HepG2 (cell line): ENCODE measurements around the gene LRP1B. TPM values are rescaled to one million over a fixed set of nuclear protein-coding genes. Genes with fewer than 3 reads are reported as not detected.
"Not testable (repeated sequence)": the region's sequence is repeated elsewhere in the genome, so short reads cannot be mapped to it uniquely, and the experiment has no call there.

Experiments used
- ATAC-seq: fragments of 200-7000 bp; cut with Tn5 transposase; 3 replicates; pipeline ENCODE4 v1.9.1; 2020; ENCODE audit warnings: mild to moderate bottlenecking, moderate library complexity
- BruUV-seq: library from RNA; stranded (reverse); fragments of 400-500 nt; replicated peaks from 2 replicates; lab custom pipeline; 2021; lab: Mats Ljungman, UMichigan
- CTCF ChIA-PET: fragments of 300-600 bp; formaldehyde crosslinking; extraction: SDS; loops from one replicate; lab custom pipeline; 2021; ENCODE audit warnings: low total read pairs, inconsistent platforms, low intra/inter-chr PET ratio; lab: Yijun Ruan, JAX
- POLR2A ChIA-PET: fragments of 350-600 bp; sonication (Branson Sonifier 250); formaldehyde crosslinking; loops from one replicate; lab custom pipeline; 2020; ENCODE audit warnings: antibody characterized with exemption, inconsistent platforms; lab: Yijun Ruan, JAX
- DNase-seq: peaks from one replicate; pipeline ENCODE4 v3.0.0-alpha.2; 2015; ENCODE audit warnings: low spot score
- FAIRE-seq: peaks from 3 replicates; lab custom pipeline; 2011; peaks lifted over from hg19 to GRCh38; lab: Jason Lieb, UNC
- H2AFZ ChIP-seq: one replicate; pipeline ENCODE4 v1.6.1; 2011; ENCODE audit warnings: low read length, inconsistent platforms
- H3K27ac ChIP-seq: fragments of 300-600 bp; 3 replicates; pipeline ENCODE4 v1.8.0; 2011; ENCODE audit warnings: mixed run types, mild to moderate bottlenecking, mixed read lengths, low read length, inconsistent platforms; ENCODE audit not compliant: insufficient read depth; ENCODE audit errors: extremely low read length
- H3K27me3 ChIP-seq, 2 experiments: fragments of 200-600 bp in 1 of 2; 2 replicates in 1 of 2; 3 replicates in 1 of 2; pipeline versions ENCODE4 v1.6.0 to v1.8.0; 2011; ENCODE audit warnings: low read length in 2 of 2, mild to moderate bottlenecking in 2 of 2, moderate library complexity in 2 of 2, inconsistent platforms in 1 of 2; ENCODE audit not compliant: insufficient read depth in 2 of 2, control insufficient read depth in 1 of 2
- H3K36me3 ChIP-seq, 2 experiments: fragments of 200-600 bp in 1 of 2; replicated peaks in 1 of 2; 2 replicates in 1 of 2; 3 replicates in 1 of 2; pipeline versions ENCODE4 v1.5.1 to v1.8.0; 2011; ENCODE audit warnings: low read length in 2 of 2, inconsistent platforms in 1 of 2; ENCODE audit not compliant: insufficient read depth in 2 of 2, control insufficient read depth in 1 of 2
- H3K4me1 ChIP-seq: 2 replicates; pipeline ENCODE4 v1.5.1; 2012; ENCODE audit warnings: low read length, inconsistent platforms; ENCODE audit not compliant: insufficient read depth
- H3K4me2 ChIP-seq: 2 replicates; pipeline ENCODE4 v1.6.0; 2011; ENCODE audit warnings: low read depth, low read length, inconsistent platforms
- H3K4me3 ChIP-seq, 3 experiments: fragments of 200-600 bp in 1 of 3; sonication (generic), shearing (Covaris generic) in 1 of 3; replicated peaks in 1 of 3; 2 replicates each; pipeline ENCODE4 v1.5.1; 2011 to 2016; ENCODE audit warnings: low read length in 3 of 3, inconsistent platforms in 2 of 3, low read depth in 2 of 3, mild to moderate bottlenecking in 2 of 3, control low read depth in 1 of 3, mixed read lengths in 1 of 3; ENCODE audit not compliant: insufficient read depth in 1 of 3
- H3K79me2 ChIP-seq: one replicate; pipeline ENCODE4 v1.6.1; 2011; ENCODE audit warnings: low read length, inconsistent platforms; ENCODE audit not compliant: insufficient read depth
- H3K9ac ChIP-seq: 2 replicates; pipeline ENCODE4 v1.6.0; 2011; ENCODE audit warnings: mild to moderate bottlenecking, low read depth, low read length, inconsistent platforms; ENCODE audit not compliant: insufficient read depth
- H3K9me3 ChIP-seq: 2 replicates; pipeline ENCODE4 v1.5.1; 2012; ENCODE audit warnings: mild to moderate bottlenecking, low read length
- H4K20me1 ChIP-seq: 2 replicates; pipeline ENCODE4 v1.6.0; 2011; ENCODE audit warnings: inconsistent platforms, mild to moderate bottlenecking, low read length, moderate library complexity; ENCODE audit not compliant: insufficient read depth
- HBP1 ChIP-seq: IDR thresholded peaks from 2 replicates; pipeline ENCODE4 v1.6.1; 2016; ENCODE audit warnings: low read depth, control low read depth
- HNF4A ChIP-seq: sonication (generic); formaldehyde crosslinking; IDR thresholded peaks from 2 replicates; pipeline ENCODE4 v1.4.0; 2020; ENCODE audit warnings: missing genetic modification reagents
- MNT ChIP-seq: fragments of 450-650 bp; IDR thresholded peaks from 2 replicates; pipeline ENCODE4 v1.6.1; 2016
- PHB2 ChIP-seq: fragments of 450-650 bp; IDR thresholded peaks from 2 replicates; pipeline ENCODE4 v1.6.1; 2018; ENCODE audit not compliant: partially characterized antibody
- PHF5A ChIP-seq: IDR thresholded peaks from one replicate; pipeline ENCODE4 v1.6.1; 2018; ENCODE audit warnings: low read depth, missing genetic modification reagents; ENCODE audit not compliant: unreplicated experiment
- SOX5 ChIP-seq: IDR thresholded peaks from 2 replicates; pipeline ENCODE4 v1.6.1; 2016; ENCODE audit warnings: borderline replicate concordance
- SP5 ChIP-seq: IDR thresholded peaks from 2 replicates; pipeline ENCODE4 v1.6.1; 2016; ENCODE audit warnings: low read depth, borderline replicate concordance
- SPEN ChIP-seq: sonication (generic); formaldehyde crosslinking; IDR thresholded peaks from 2 replicates; pipeline ENCODE4 v1.5.1; 2020; ENCODE audit warnings: low read depth, mild to moderate bottlenecking, missing genetic modification reagents
- TCF7 ChIP-seq: sonication (generic); IDR thresholded peaks from 2 replicates; pipeline ENCODE4 v1.6.1; 2016; ENCODE audit warnings: antibody characterized with exemption, low read depth
- ZFP41 ChIP-seq: sonication (generic); formaldehyde crosslinking; IDR thresholded peaks from 2 replicates; pipeline ENCODE4 v1.4.0; 2020; ENCODE audit warnings: mild to moderate bottlenecking, missing genetic modification reagents, borderline replicate concordance
- ZNF512B ChIP-seq: sonication (generic); formaldehyde crosslinking; IDR thresholded peaks from 2 replicates; pipeline ENCODE4 v1.5.1; 2020; ENCODE audit warnings: missing genetic modification reagents, mild to moderate bottlenecking, borderline replicate concordance
- ZNF570 ChIP-seq: sonication (generic); formaldehyde crosslinking; IDR thresholded peaks from 2 replicates; pipeline ENCODE4 v1.4.0; 2020; ENCODE audit warnings: mild to moderate bottlenecking, missing genetic modification reagents, borderline replicate concordance
- ZSCAN21 ChIP-seq: sonication (generic); formaldehyde crosslinking; IDR thresholded peaks from 2 replicates; pipeline ENCODE4 v1.8.0; 2022; ENCODE audit warnings: mild to moderate bottlenecking, missing genetic modification reagents, moderate library complexity, borderline replicate concordance
- WGBS: methylation state at CpG from one replicate; pipeline ENCODE4 v1.1.6; 2017; ENCODE audit warnings: low lambda C conversion rate; 5-methylcytosine and 5-hydroxymethylcytosine counted together
- in situ Hi-C: cut with HindIII; loops from 2 replicates; pipeline ENCODE4 v1.10.0; 2017; ENCODE audit warnings: low pct_unique_long_range_greater_than_20kb; ENCODE audit not compliant: extremely low pct_ligation_motif_present
- intact Hi-C: fragments of 100-400 bp; cut with micrococcal nuclease; formaldehyde crosslinking; loops from one replicate; pipeline ENCODE4 v1.10.0; 2022; ENCODE audit not compliant: unreplicated experiment
- polyA plus RNA-seq, 8 experiments: library from polyadenylated mRNA; depleted of rRNA in 3 of 8; stranded (reverse) in 7 of 8; unstranded in 1 of 8; fragments of >200 nt; fragmentation: Illumina TruSeq in 4 of 8; extraction: Trizol in 4 of 8; gene quantifications; 2 replicates each; pipeline versions ENCODE4 v1.2.1 to v1.2.3, GENCODE V29; 2011 to 2016; ENCODE audit warnings: low read depth in 4 of 8, missing spikeins in 1 of 8, mixed read lengths in 1 of 8; ENCODE audit not compliant: insufficient read depth in 1 of 8
- total RNA-seq, 5 experiments: library from RNA; depleted of rRNA; stranded (reverse); fragments of >200 nt; fragmentation: Illumina TruSeq; extraction: Trizol; gene quantifications; 2 replicates each; pipeline ENCODE4 v1.2.3, GENCODE V29; 2016; ENCODE audit warnings: low read depth in 1 of 5

Gene LRP1B
- total and polyA plus RNA-seq, 2 of the 13 experiments (the other 11 are each of a cell fraction or from before 2014, with no cell fraction given): 0.04 TPM; not detected in 1

- H4K20me1 ChIP-seq, in situ Hi-C loops, CTCF ChIA-PET, H3K4me1 ChIP-seq, H3K36me3 ChIP-seq, FAIRE-seq, DNase-seq, intact Hi-C loops, ATAC-seq, H3K9ac ChIP-seq, H3K27me3 ChIP-seq, BruUV-seq, H3K27ac ChIP-seq, H3K79me2 ChIP-seq, POLR2A ChIA-PET, H2AFZ ChIP-seq, H3K4me3 ChIP-seq, H3K4me2 ChIP-seq: not testable (repeated sequence)
- TF ChIP-seq MNT: 0 out of 2 replicates have a peak, but pooled peaks have one; percentile 3
- peak; percentile 68 for TF ChIP-seq HNF4A
- TF ChIP-seq TCF7: peak; percentile 23; the same call in 1 of the 2 replicates
- 4% methylated on average over 4 of the region's 4 CpGs for WGBS
- H3K9me3 ChIP-seq: peaks cover 12% of the 10 kb centered on the region
Measured at GRCh38 chr2:140415035-140415434, 1715.8 kb downstream of the LRP1B start.

- in situ Hi-C loops: no loop called here
- DNase-seq (no peak), FAIRE-seq (no peak), ATAC-seq (no peak)
- H3K9me3 ChIP-seq: peaks cover 9% of the 10 kb centered on the region
- no peak overlapping the region for H3K4me3 ChIP-seq
- ChIA-PET CTCF (no interaction called here), POLR2A (no interaction called here)
- H3K9ac ChIP-seq: no peak overlapping the region
- no peaks in the 10 kb centered on the region for H3K36me3 ChIP-seq
- H3K4me1 ChIP-seq: no peaks in the 10 kb centered on the region
- H3K27me3 ChIP-seq: no peaks in the 10 kb centered on the region
- H3K79me2 ChIP-seq: no peaks in the 10 kb centered on the region
- no peak overlapping the region for H3K4me2 ChIP-seq
- BruUV-seq: no TSS peak
- 19% methylated on average over 2 of the region's 2 CpGs for whole genome bisulfite sequencing
- H2AFZ ChIP-seq: no peak overlapping the region
- intact Hi-C loops: no loop called here
- H4K20me1 ChIP-seq: no peaks in the 10 kb centered on the region
- TF ChIP-seq ZSCAN21 (no peak), HBP1 (CRISPR knock-in tag) (no peak), SP5 (no peak), ZNF512B (CRISPR knock-in tag) (no peak), PHF5A (no peak), PHB2 (no peak), SPEN (CRISPR knock-in tag) (no peak), SOX5 (CRISPR knock-in tag) (no peak), ZFP41 (CRISPR knock-in tag) (no peak), ZNF570 (CRISPR knock-in tag) (no peak)
- H3K27ac ChIP-seq: no peak overlapping the region
Measured at GRCh38 chr2:140410695-140411094, 1720.1 kb downstream of the LRP1B start.
